GM18508 (cell line): ENCODE measurements around the gene MGST1.
"Not testable (repeated sequence)": the region's sequence is repeated elsewhere in the genome, so short reads cannot be mapped to it uniquely, and the experiment has no call there.

Experiments used
- ATAC-seq: cut with Tn5 transposase; IDR thresholded peaks from one replicate; pipeline ENCODE4 v1.9.1; 2021; ENCODE audit warnings: moderate number of reproducible peaks; ENCODE audit not compliant: insufficient read depth, unreplicated experiment

The MGST1 gene

DNA sequence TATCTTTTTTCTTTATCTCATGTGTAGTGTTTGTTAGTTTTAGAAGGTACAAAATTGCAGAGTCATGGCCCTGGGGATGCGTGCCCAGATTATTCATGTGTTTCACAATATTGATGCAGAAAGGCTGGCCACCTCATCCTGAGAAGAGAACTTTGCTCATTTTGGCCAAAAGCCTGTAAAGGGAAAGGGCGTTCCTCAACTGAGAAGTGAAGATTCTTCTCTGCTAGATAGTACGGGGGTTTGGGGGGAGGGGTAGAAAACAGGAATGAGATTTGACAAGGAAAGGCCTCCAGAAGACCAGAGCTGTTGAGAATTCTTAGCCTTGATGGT lies 1.7 kb downstream of the MGST1 start:
- ATAC-seq = no peak

DNA sequence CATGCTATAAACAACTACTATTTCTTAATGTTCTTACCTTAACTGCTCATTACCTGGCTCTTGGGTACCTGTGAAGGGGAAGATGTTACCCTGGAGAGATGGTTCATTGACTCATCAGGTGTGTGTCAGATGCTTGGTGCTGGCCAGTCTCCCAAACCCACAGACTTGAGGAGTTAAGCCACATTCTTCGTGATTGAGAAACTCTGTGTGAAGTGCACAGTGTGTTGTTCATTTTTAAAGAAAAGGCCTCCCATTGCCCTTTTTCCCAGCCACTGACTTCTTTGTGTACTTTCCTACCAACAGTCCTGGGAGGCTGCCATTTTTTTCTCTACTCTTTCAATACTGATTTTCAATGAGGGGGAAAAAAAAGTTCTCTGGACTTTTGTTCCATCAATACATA lies 3.2 kb downstream of the MGST1 start:
- ATAC-seq = no peak

DNA sequence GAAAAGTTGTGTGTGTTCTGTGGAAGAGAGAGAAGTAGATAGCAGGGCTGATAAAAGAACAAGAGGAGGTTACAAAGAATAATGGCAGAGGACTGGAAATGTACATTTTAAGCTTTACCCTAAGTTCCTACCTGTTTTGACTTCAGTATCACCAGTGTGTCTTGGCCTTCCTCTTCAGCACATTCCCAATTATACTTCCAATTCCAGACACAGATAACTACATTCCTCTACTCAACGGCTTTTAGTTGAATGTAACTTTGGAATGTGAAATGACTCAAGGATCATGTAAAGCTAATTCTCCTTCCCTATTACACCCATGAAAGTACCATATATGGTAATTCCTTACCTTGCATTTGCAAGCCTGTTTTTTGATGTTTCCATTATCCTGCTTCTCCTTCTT lies 5.0 kb downstream of the MGST1 start:
- no peak for ATAC-seq

DNA sequence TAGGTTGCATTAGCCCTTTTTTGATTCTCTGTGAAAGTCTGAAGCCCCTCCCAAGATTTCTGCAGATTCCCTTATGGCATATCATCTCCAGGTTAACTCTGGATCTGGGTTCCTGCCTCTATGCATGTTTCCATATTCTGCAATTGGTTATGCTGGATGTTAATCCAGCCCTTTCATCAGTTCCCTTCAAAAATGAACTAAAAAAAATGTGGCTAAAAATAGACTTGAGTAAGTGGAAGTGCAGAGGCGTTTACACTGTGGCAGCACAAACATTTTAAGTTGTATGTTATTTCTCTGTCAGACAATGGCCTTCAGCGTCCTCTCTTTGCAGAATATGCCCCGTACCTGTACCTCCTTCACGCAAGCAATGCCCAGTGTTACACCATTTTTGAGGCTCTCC lies 11.4 kb downstream of the MGST1 start:
- ATAC-seq = no peak

DNA sequence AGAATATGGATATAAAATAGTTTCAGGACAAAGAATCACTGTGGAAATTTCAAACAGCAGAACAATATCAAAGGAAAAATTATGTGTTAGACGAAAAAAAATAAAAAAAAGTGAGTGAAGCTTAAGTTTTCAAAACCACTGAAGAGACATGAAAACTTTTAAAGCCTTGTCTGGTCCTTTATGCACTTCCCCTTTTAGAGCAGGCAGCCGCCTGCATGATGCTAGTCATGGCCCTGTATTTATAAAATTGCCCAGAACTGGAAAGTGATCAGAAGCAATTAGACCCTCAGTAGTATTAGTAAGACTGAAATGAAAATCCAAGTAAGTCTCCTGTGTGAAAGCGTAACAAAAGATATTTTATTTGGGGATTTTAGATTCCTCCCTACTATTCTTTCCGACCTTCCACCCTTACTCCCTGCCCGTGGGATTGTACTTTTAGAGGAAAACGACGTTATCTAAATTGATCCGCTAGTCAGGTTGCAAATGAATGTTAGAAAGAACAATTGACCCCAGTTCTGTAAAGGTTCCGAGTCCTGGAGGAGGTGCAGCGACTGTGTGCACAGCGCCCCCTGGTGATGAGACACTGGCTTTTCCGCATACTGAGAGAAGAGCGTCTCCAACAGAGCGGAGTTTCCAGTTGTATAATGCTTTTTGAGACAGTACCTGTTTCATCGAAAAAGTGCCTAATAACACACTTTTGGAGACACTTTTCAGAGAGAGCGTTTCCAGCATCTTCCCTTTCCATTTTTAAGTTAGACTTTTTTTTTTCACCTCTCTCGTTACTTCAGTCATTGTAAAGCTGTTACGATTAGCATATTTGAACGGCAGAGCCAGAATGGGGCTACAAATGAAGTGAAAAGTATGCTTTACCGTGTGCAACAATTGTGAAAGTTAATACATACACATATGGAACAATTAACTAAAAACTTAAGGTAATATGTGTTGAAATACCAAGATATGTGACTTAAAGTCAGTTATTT lies 12.4 kb downstream of the MGST1 start:
- ATAC-seq = no peak

DNA sequence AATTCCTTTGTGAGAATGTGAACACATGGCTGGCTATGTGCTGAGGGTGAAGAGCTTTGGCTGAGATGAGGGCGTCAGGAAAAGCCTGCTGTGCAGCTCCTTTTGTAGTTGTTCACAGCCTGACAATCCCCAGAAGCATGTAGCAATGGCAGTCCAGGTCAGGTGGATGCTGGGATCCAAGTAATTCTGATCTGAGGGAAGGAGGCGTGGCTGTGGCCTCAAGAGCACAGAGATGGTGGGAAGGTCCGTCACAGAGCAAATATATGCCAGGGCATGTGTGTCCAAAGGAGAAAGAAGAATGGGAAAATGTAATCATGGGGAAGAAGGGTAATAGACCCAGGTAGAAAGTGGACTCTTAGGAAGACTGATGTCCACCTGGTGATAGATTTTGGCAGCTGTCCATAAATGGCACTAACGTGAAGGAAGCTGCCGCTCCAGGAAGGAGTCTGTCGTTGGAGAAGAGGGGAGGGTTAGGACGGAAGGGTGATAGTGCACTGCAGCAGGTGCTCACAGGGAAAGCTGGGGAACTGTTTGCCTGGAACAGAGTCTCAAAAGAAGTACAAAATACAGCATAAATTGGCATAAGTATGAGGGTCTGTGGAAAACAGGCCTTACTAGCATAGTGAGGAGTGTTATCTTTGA lies 13.8 kb downstream of the MGST1 start:
- no peak for ATAC-seq

DNA sequence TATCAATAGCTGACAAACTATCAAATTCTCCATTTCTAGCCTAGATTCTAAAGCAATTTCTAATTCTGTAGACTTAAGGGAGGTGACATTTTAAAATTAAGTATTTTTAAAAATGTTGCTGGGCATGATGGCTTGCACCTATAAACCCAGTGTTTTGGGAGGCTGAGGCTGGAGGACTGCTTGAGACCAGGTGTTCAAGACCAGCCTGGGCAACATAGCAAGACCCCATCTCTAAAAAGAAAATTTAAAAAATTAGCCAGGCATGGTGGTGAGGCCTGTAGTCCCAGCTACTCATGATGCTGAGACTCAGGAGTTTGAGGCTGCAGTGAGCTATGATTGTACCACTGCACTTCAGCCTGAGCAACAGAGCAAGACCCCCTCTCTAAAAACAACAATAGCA lies 15.1 kb downstream of the MGST1 start:
- no peak for ATAC-seq

DNA sequence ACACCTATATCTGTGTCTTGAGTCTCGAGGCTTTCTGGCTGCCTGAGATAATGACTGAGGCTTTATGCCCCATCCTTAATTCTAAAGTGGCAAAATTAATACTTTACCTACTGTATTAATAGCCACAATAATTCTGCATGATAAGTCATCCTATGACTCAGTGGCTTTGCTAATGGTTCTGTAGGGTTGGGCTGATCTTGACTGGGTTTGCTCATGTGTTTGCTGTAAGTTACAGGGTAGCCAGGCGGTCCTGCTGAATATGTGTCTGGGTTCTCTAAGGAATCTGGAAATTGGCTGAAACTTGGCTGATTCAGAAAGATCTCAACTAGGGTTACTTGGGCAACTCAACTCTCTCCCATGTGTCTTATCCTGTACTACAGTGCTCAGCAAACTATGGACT lies 21.7 kb downstream of the MGST1 start:
- no peak for ATAC-seq

DNA sequence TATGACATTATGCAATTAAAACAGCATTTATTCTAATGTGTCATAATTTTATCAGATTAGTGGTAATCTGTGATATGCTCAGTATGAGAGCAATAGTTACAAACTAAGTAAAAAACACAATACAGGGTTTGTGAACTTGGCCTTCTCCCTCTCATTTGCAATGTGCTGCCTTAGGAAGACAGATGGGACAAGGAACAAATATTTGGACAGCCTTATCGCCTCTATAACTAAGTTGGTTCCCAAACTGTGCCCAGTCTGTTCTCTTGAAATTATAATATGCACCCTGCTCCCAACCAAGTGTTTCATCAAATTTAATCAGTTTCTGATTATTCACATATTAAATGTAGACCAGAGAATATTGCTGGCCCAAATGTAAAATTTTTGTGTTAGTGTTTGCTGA lies 22.7 kb downstream of the MGST1 start:
- no peak for ATAC-seq

DNA sequence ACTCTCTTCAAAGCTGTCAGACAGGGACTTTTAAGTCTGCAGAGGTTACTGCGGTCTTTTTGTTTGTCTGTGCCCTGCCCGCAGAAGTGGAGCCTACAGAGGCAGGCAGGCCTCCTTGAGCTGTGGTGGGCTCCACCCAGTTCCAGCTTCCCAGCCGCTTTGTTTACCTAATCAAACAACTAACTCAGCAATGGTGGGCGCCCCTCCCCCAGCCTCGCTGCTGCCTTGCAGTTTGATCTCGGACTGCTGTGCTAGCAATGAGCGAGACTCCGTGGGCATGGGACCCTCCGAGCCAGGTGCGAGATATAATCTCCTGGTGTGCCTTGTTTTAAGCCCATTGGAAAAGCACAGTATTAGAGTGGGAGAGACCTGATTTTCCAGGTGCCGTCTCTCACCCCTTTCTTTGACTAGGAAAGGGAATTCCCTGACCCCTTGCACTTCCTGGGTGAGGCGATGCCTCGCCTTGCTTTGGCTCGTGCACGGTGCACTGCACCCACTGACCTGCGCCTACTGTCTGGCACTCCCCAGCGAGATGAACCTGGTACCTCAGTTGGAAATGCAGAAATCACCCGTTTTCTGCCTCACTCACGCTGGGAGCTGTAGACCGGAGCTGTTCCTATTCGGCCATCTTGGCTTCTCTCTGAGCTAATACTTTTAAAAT lies 35.3 kb downstream of the MGST1 start:
- not testable (repeated sequence) for ATAC-seq

DNA sequence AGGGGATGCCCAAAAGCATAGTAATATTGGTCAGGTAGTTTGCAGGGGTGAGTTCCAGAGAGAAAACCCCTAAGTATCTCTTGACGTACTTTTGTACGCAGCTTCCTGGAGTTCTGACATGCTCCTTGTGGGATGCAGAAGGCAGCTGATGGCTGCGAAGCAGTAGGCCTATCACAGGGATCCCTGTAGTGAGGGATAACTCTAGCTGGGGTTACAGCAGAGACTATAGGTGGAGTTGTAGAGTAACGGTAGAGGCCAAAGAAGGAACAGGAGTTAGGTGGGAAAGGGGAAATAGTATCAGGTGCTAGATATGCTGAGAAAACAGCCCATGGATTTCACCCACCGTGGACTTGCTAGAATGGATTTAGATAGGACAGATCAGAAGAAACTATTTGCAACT lies 37.3 kb downstream of the MGST1 start:
- ATAC-seq = no peak

DNA sequence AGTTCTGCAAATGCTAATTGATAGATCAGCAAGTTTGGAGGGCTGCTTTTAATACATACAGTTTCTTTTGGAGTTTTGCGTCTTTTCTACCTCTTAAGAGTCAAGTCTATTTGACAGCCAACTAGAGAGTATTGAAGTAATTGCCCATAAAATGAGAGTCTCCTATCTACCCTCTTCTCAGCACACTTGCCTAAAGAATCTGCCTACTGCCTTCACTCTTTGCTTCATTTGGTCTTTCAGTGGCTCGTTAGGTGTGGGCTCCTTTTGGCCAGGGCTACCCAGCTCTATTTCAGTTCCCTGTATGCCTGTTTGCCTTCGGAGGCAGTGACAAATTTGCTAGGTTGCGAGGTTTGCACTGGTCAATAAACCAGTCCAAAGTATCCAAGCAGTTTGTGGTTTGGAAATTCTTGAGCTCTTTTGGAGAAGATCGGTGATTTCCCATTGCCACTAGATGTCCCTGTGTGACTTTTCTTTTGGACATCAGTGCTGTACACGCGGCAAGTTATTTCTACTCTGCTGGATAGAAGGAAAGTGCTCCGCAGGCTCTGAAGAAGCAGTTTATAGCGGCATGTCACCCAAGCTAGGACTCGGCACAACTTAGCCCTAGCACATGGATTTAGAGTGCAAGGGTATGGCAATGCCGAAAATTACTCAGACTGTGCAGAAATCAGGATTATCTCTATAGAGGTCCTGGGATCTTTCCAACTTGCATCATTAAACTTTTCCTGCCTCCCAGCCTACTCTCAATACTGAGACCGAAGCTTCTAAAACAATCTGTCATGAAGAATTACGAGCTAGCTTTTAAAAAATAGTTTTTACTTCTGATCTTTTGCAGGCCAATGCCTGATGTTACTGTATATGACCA lies 38.6 kb downstream of the MGST1 start:
- ATAC-seq = no peak

DNA sequence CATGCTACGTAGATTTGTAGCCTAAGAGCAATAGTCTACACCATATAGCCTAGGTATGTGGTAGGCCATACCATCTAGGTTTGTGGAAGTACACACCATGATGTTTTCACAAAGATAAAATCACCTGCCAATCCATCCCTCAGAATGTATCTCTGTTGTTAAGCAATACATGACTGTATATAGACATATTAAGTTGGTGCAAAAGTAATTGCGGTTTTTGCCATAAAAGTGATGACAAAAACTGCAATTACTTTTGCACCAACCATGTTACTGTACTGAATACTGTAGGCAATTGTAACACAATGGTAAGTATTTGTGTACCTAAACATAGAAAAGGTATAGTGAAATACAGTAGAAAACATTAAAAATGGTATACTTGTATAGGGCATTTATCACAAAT lies 40.5 kb downstream of the MGST1 start:
- ATAC-seq = no peak

DNA sequence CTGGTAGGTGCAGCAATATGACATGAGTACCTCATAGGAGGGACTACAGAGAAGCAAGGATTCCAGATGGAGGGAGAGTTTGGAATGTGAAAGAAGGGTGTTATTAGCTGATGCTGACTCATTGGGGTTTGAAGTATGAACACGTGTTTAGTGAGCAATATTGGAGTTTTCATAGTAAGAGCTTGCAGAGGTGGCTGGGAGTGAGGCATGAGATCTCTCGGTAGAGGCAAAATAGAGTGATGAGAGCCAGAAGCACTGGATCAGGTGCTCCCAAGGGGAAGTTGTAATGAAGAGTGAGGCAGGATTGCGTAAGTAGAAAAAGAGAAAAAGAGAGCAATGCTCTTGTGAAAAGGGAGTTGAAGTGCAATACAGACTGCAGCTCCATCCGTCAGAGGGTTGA lies 42.1 kb downstream of the MGST1 start:
- ATAC-seq = no peak

DNA sequence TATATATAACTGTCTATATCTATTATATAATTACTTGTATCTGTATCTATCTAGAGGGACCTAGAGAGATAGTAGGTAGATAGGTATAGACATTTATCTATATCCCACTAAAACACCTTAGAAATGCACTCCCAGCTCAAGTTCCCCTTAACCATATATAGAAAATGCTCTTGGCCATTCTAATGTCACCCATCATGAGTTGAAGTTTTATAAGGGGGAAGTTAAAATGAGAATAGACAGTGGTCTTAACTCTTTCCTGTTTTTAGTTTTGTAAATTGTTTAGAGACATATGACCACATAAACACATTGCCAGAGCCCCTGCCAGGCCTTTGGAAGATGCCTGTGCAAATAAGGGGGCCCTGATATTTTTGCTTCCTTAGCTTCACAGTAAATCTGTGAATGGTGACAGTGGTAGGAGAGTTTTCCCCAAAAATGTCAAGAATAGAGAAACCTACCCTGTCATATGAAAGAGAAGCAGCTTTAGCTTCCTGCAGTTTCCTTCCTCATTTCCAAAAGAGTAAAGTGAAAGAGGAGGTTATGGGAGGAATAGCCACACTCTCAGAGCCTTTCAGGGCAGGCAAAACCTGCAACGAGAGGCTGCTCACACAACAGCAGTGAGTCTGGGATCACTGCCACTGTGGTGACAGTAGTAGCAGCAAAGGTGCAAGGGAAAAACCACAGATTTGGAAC lies 45.5 kb downstream of the MGST1 start:
- no peak for ATAC-seq

DNA sequence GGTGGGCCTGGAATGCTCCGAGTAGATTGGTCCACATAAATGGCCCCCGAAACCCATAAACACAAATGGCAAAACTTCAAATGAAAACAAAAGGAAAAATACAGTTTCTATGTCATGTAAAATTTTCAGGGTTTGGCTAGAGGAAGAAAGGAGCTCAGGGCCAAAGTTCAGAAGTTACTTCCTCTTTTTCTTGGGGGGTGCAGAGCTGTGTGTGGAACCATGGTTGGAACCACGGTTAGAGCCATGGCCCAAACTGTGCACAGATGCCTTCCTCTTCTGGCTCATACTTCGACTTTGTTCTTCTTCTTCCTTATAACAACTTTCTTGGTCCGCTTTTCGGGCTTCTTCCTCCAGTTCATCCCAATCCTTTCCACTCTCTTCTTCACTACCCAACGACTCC lies 51.7 kb downstream of the MGST1 start:
- no peak for ATAC-seq

DNA sequence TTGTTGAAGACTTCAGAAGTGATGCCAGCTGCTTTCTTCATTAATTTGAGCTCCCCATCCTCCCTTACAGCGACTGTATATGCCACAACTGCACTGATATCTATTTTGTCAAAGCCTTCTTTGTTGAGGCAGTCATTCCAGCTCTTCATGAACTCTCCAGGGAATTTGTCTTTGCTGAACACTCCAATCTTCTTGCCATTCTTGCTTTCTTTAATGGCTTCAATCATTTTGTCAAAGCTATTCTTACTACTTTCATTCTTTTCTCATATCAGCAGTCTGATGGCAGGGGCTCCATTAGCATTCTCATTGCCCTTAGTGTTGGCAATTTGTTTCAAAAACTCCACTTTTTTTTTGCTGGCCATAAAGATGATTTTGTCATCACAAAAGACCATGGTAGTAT lies 54.4 kb downstream of the MGST1 start:
- ATAC-seq = not testable (repeated sequence)

DNA sequence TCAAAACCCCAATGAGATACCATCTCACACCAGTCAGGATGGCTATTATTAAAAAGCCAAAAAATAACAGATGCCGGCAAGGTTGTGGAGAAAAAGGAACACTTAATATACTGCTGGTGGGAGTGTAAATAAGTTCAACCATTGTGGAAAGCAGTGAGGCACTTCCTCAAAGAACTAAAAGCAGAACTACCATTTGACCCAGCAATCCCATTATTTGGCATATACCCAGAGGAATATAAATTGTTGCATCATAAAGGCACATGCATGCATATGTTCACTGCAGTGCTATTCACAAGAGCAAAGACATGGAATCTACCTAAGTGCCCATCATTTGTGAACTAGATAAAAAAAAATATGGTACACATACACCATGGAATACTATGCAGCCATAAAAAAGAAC lies 59.9 kb downstream of the MGST1 start:
- ATAC-seq = no peak
